ENCODE data around the gene EPHA3.

DNA sequence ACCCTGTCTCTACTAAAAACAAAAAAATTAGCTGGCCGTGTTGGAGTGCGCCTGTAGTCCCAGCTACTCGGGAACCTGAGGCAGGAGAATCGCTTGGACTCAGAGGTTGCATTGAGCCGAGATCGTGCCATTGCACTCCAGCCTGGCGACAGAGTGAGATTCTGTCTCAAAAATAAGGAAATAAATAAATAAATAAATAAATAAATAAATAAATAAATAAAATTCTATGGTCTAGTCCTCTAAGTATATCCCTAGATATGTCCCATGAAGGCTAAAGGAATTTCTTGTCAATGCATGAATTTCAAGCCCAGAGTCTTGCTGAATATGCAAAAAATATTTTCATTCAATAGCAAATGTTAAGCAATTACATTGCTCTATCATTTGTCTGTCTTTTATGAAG is 149.0 kb downstream of the EPHA3 start:
- TF ChIP-seq, protein P1, sequence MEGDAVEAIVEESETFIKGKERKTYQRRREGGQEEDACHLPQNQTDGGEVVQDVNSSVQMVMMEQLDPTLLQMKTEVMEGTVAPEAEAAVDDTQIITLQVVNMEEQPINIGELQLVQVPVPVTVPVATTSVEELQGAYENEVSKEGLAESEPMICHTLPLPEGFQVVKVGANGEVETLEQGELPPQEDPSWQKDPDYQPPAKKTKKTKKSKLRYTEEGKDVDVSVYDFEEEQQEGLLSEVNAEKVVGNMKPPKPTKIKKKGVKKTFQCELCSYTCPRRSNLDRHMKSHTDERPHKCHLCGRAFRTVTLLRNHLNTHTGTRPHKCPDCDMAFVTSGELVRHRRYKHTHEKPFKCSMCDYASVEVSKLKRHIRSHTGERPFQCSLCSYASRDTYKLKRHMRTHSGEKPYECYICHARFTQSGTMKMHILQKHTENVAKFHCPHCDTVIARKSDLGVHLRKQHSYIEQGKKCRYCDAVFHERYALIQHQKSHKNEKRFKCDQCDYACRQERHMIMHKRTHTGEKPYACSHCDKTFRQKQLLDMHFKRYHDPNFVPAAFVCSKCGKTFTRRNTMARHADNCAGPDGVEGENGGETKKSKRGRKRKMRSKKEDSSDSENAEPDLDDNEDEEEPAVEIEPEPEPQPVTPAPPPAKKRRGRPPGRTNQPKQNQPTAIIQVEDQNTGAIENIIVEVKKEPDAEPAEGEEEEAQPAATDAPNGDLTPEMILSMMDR (IDR thresholded peaks at IDR 0.05; ENCODE audit: poor library complexity, severe bottlenecking), result no peak
- TF ChIP-seq EP300 (conservative IDR thresholded peaks at IDR 0.05; ENCODE audit: poor library complexity, severe bottlenecking), result no peak
- TF ChIP-seq MXI1 (conservative IDR thresholded peaks at IDR 0.05; ENCODE audit: poor library complexity, severe bottlenecking), result no peak
- TF ChIP-seq SMC3 (conservative IDR thresholded peaks at IDR 0.05; ENCODE audit: poor library complexity), result no peak
- no peak for TF ChIP-seq POLR2AphosphoS5 (IDR thresholded peaks at IDR 0.05)
- TF ChIP-seq, protein P2, sequence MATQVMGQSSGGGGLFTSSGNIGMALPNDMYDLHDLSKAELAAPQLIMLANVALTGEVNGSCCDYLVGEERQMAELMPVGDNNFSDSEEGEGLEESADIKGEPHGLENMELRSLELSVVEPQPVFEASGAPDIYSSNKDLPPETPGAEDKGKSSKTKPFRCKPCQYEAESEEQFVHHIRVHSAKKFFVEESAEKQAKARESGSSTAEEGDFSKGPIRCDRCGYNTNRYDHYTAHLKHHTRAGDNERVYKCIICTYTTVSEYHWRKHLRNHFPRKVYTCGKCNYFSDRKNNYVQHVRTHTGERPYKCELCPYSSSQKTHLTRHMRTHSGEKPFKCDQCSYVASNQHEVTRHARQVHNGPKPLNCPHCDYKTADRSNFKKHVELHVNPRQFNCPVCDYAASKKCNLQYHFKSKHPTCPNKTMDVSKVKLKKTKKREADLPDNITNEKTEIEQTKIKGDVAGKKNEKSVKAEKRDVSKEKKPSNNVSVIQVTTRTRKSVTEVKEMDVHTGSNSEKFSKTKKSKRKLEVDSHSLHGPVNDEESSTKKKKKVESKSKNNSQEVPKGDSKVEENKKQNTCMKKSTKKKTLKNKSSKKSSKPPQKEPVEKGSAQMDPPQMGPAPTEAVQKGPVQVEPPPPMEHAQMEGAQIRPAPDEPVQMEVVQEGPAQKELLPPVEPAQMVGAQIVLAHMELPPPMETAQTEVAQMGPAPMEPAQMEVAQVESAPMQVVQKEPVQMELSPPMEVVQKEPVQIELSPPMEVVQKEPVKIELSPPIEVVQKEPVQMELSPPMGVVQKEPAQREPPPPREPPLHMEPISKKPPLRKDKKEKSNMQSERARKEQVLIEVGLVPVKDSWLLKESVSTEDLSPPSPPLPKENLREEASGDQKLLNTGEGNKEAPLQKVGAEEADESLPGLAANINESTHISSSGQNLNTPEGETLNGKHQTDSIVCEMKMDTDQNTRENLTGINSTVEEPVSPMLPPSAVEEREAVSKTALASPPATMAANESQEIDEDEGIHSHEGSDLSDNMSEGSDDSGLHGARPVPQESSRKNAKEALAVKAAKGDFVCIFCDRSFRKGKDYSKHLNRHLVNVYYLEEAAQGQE (IDR thresholded peaks at IDR 0.05; ENCODE audit: borderline replicate concordance), result no peak
- TF ChIP-seq EZH2 (IDR thresholded peaks at IDR 0.05; ENCODE audit: borderline replicate concordance, insufficient read depth, low read length, poor library complexity, severe bottlenecking), result no peak
